ENCODE measurements around the gene FAM120C.

DNA sequence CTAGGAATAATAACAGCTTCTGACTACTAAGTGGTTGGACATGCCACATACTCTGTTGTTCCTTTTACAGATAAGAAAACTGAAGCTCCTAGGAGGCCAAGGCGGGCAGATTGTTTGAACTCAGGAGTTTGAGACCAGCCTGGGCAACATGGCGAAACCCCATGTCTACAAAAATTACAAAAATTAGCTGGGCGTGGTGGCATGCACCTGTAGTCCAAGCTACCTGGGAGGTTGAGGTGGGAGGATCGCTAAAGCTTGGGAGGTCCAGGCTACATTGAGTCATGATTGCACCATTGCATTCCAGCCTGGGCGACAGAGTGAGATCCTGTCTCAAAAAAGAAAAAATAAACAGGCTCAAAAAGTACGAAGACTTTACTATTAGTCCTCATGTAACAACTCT, 108.2 kb downstream of the FAM120C start:
- TF ChIP-seq, protein P1, sequence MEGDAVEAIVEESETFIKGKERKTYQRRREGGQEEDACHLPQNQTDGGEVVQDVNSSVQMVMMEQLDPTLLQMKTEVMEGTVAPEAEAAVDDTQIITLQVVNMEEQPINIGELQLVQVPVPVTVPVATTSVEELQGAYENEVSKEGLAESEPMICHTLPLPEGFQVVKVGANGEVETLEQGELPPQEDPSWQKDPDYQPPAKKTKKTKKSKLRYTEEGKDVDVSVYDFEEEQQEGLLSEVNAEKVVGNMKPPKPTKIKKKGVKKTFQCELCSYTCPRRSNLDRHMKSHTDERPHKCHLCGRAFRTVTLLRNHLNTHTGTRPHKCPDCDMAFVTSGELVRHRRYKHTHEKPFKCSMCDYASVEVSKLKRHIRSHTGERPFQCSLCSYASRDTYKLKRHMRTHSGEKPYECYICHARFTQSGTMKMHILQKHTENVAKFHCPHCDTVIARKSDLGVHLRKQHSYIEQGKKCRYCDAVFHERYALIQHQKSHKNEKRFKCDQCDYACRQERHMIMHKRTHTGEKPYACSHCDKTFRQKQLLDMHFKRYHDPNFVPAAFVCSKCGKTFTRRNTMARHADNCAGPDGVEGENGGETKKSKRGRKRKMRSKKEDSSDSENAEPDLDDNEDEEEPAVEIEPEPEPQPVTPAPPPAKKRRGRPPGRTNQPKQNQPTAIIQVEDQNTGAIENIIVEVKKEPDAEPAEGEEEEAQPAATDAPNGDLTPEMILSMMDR (conservative IDR thresholded peaks at IDR 0.05 in 1 of 2, IDR thresholded peaks at IDR 0.05 in 1 of 2; ENCODE audit: extremely low read depth in 1 of 2, insufficient read depth in 1 of 2, low read depth in 1 of 2, low read length in 2 of 2), result no peak
- TF ChIP-seq EZH2 (IDR thresholded peaks at IDR 0.05; ENCODE audit: borderline replicate concordance, low read length), result no peak
